ENCODE results near the gene PDE4D. TPM values are rescaled to one million over a fixed set of nuclear protein-coding genes. Genes with fewer than 3 reads are reported as not detected.
"Not testable (repeated sequence)": the region's sequence is repeated elsewhere in the genome, so short reads cannot be mapped to it uniquely, and the experiment has no call there.

Gene PDE4D
- total RNA-seq, 1 donor = 19.9 TPM

GRCh38 chr5:59387127-59387526, 506.4 kb downstream of the PDE4D start:
- TF ChIP-seq CTCF (IDR thresholded peaks at IDR 0.05; ENCODE audit: extremely low read depth, low read depth, low read length) = no peak

GRCh38 chr5:59385700-59386099, 507.8 kb downstream of the PDE4D start:
- Histone ChIP-seq H3K36me3 (ENCODE audit: insufficient read depth, low read length) (no peaks in the 10 kb centered on the region), H4K20me1 (ENCODE audit: insufficient read depth, low read length) (no peaks in the 10 kb centered on the region), H3K4me1 (ENCODE audit: insufficient read depth, low read length) (no peaks in the 10 kb centered on the region), H3K27me3 (ENCODE audit: insufficient read depth, low read length) (peaks cover 6% of the 10 kb centered on the region), H3K4me3 (ENCODE audit: insufficient read depth, low read length) (no peak overlapping the region), H3K27ac (ENCODE audit: low read depth, low read length) (no peak overlapping the region), H3K9me3 (ENCODE audit: low read depth, low read length) (no peaks in the 10 kb centered on the region), H3K4me2 (ENCODE audit: insufficient read depth, low read length) (no peak overlapping the region), H3K79me2 (ENCODE audit: insufficient read depth, low read length) (no peaks in the 10 kb centered on the region), H2AFZ (ENCODE audit: low read length) (no peak overlapping the region)
- DNase-seq (ENCODE audit: insufficient read length, low spot score, missing footprints) = no peak
- no peak for TF ChIP-seq CTCF (IDR thresholded peaks at IDR 0.05; ENCODE audit: extremely low read depth, low read depth, low read length)

More at GRCh38 chr5:59387127-59387526, 506.4 kb downstream of the PDE4D start:
- peaks cover 4% of the 10 kb centered on the region for H3K27me3 ChIP-seq (ENCODE audit: insufficient read depth, low read length)
- no peaks in the 10 kb centered on the region for H3K9me3 ChIP-seq (ENCODE audit: low read depth, low read length)
- H3K27ac ChIP-seq (ENCODE audit: low read depth, low read length) = no peak overlapping the region
- DNase-seq (ENCODE audit: insufficient read length, low spot score, missing footprints) = no peak
- no peak overlapping the region for H3K4me3 ChIP-seq (ENCODE audit: insufficient read depth, low read length)
- H3K36me3 ChIP-seq (ENCODE audit: insufficient read depth, low read length) = no peaks in the 10 kb centered on the region
- H4K20me1 ChIP-seq (ENCODE audit: insufficient read depth, low read length) = no peaks in the 10 kb centered on the region
- no peaks in the 10 kb centered on the region for H3K79me2 ChIP-seq (ENCODE audit: insufficient read depth, low read length)
- no peaks in the 10 kb centered on the region for H3K4me1 ChIP-seq (ENCODE audit: insufficient read depth, low read length)
- H2AFZ ChIP-seq (ENCODE audit: low read length) = no peak overlapping the region
- no peak overlapping the region for H3K4me2 ChIP-seq (ENCODE audit: insufficient read depth, low read length)

GRCh38 chr5:59380350-59380951, 513.1 kb downstream of the PDE4D start:
- Histone ChIP-seq H4K20me1 (ENCODE audit: insufficient read depth, low read length) (no peaks in the 10 kb centered on the region), H3K27ac (ENCODE audit: low read depth, low read length) (no peak overlapping the region), H3K4me3 (ENCODE audit: insufficient read depth, low read length) (peak overlapping the region; percentile 34), H2AFZ (ENCODE audit: low read length) (peak overlapping the region; percentile 73), H3K4me2 (ENCODE audit: insufficient read depth, low read length) (peak overlapping the region; percentile 54), H3K79me2 (ENCODE audit: insufficient read depth, low read length) (no peaks in the 10 kb centered on the region), H3K27me3 (ENCODE audit: insufficient read depth, low read length) (peaks cover 9% of the 10 kb centered on the region), H3K36me3 (ENCODE audit: insufficient read depth, low read length) (no peaks in the 10 kb centered on the region), H3K4me1 (ENCODE audit: insufficient read depth, low read length) (no peaks in the 10 kb centered on the region), H3K9me3 (ENCODE audit: low read depth, low read length) (no peaks in the 10 kb centered on the region)
- DNase-seq (ENCODE audit: insufficient read length, low spot score, missing footprints) = no peak
- TF ChIP-seq CTCF (IDR thresholded peaks at IDR 0.05; ENCODE audit: extremely low read depth, low read depth, low read length) = peak; percentile 54

GRCh38 chr5:59374036-59374435, 519.5 kb downstream of the PDE4D start:
- H3K27me3 ChIP-seq (ENCODE audit: insufficient read depth, low read length) = peaks cover 30% of the 10 kb centered on the region
- H3K36me3 ChIP-seq (ENCODE audit: insufficient read depth, low read length); H3K27ac ChIP-seq (ENCODE audit: low read depth, low read length); H4K20me1 ChIP-seq (ENCODE audit: insufficient read depth, low read length); H2AFZ ChIP-seq (ENCODE audit: low read length); H3K79me2 ChIP-seq (ENCODE audit: insufficient read depth, low read length); H3K4me3 ChIP-seq (ENCODE audit: insufficient read depth, low read length); H3K4me2 ChIP-seq (ENCODE audit: insufficient read depth, low read length); H3K9me3 ChIP-seq (ENCODE audit: low read depth, low read length); H3K4me1 ChIP-seq (ENCODE audit: insufficient read depth, low read length); DNase-seq (ENCODE audit: insufficient read length, low spot score, missing footprints): not testable (repeated sequence)

All from osteoblast (primary cell).